HAP-1 (cell line): ENCODE results near the gene APOL2.
"Not testable (repeated sequence)": the region's sequence is repeated elsewhere in the genome, so short reads cannot be mapped to it uniquely, and the experiment has no call there.

ENCODE experiments used
- DNase-seq, 2 experiments: peaks; one replicate each; pipeline ENCODE4 v3.0.0-alpha.2; 2016 to 2020; ENCODE audit warnings: low spot score in 2 of 2
- H3K27me3 ChIP-seq: fragments of 250-450 bp; sonication (Bioruptor Pico); 2 replicates; pipeline ENCODE4 v1.5.1; 2020; ENCODE audit warnings: low read depth, mild to moderate bottlenecking, moderate library complexity
- H3K36me3 ChIP-seq: fragments of 250-450 bp; sonication (Bioruptor Pico); replicated peaks from 2 replicates; pipeline ENCODE4 v1.5.1; 2020; ENCODE audit warnings: mild to moderate bottlenecking
- H3K4me1 ChIP-seq: fragments of 250-450 bp; sonication (Bioruptor Pico); 2 replicates; pipeline ENCODE4 v1.5.1; 2020; ENCODE audit warnings: mild to moderate bottlenecking
- H3K4me3 ChIP-seq: fragments of 250-450 bp; sonication (Bioruptor Pico); 2 replicates; pipeline ENCODE4 v1.5.1; 2020; ENCODE audit warnings: mild to moderate bottlenecking, moderate library complexity
- H3K9me3 ChIP-seq: fragments of 250-450 bp; sonication (Bioruptor Pico); 2 replicates; pipeline ENCODE4 v1.5.1; 2020; ENCODE audit warnings: mild to moderate bottlenecking, moderate library complexity
- in situ Hi-C: fragments of 300-500 bp; cut with MboI; formaldehyde crosslinking; loops from 3 replicates; pipeline ENCODE4 v1.14.3; 2020; ENCODE audit warnings: low sequenced_read_pairs, inconsistent platforms, mixed read lengths

Gene APOL2

GRCh38 chr22:36211237-36211861, 28.0 kb downstream of the APOL2 start:
- DNase-seq = no peak
- no peaks in the 10 kb centered on the region for H3K36me3 ChIP-seq
- peaks cover 3% of the 10 kb centered on the region; the same call in 1 of the 2 replicates for H3K27me3 ChIP-seq
- no peak overlapping the region for H3K4me3 ChIP-seq
- H3K4me1 ChIP-seq = no peaks in the 10 kb centered on the region
- in situ Hi-C loops = no loop called here
- 0 out of 2 replicates have a peak, but pooled peaks cover 4% of the 10 kb centered on the region for H3K9me3 ChIP-seq

DNA sequence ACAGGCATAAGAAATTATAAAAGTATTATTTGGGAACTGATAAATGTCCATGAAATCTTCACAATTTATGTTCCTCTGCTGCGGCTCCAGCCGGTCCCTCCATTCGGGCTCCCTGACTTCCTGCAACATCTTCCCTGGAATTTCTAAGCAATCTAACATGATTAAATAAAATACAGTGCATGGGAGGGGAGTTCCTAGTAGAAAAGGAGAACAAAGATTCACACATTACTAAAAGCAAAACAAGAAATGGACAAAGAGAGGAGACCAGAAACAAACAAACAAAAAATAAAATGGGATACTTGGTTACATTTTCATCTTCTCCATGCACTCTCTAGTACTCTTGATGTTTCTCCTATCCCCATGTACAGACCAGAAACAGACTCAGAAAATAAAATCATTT, 29.1 kb downstream of the APOL2 start:
- H3K4me1 ChIP-seq = no peaks in the 10 kb centered on the region
- 0 out of 2 replicates have a peak, but pooled peaks cover 4% of the 10 kb centered on the region for H3K9me3 ChIP-seq
- no peak overlapping the region for H3K4me3 ChIP-seq
- no peaks in the 10 kb centered on the region for H3K36me3 ChIP-seq
- peaks cover 3% of the 10 kb centered on the region; the same call in 1 of the 2 replicates for H3K27me3 ChIP-seq
- in situ Hi-C loops = no loop called here
- DNase-seq = no peak

DNA sequence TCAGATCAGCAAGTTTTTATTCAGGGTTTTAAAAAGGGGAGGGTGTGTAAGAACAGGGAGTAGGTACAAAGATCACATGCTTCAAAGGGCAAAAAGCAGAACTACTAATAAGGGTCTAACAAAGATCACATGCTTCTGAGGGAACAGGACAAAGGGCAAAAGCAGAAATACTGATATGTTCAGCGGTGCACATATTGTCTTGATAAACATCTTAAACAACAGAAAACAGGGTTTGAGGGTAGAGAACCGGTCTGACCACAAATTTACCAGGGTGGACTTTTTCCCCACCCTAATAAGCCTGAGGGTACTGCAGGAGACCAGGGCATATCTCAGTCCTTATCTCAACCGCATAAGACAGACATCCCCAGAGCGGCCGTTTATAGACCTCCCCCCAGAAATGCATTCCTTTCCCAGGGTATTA, 29.8 kb downstream of the APOL2 start:
- H3K27me3 ChIP-seq, in situ Hi-C loops, H3K36me3 ChIP-seq, H3K9me3 ChIP-seq, H3K4me1 ChIP-seq, DNase-seq, H3K4me3 ChIP-seq: not testable (repeated sequence)

- Histone ChIP-seq H3K4me3 (no peak overlapping the region), H3K27me3 (peaks cover 3% of the 10 kb centered on the region; the same call in 1 of the 2 replicates), H3K9me3 (0 out of 2 replicates have a peak, but pooled peaks cover 4% of the 10 kb centered on the region), H3K36me3 (no peaks in the 10 kb centered on the region), H3K4me1 (no peaks in the 10 kb centered on the region)
- in situ Hi-C loops = no loop called here
- no peak for DNase-seq
Measured at GRCh38 chr22:36208914-36209313, 30.4 kb downstream of the APOL2 start.

- Histone ChIP-seq H3K4me3 (no peak overlapping the region), H3K36me3 (no peaks in the 10 kb centered on the region), H3K4me1 (no peaks in the 10 kb centered on the region), H3K27me3 (peaks cover 3% of the 10 kb centered on the region; the same call in 1 of the 2 replicates), H3K9me3 (0 out of 2 replicates have a peak, but pooled peaks cover 4% of the 10 kb centered on the region)
- in situ Hi-C loops = no loop called here
- no peak for DNase-seq
Measured at GRCh38 chr22:36208162-36208765, 31.1 kb downstream of the APOL2 start.

- in situ Hi-C loops = no loop called here
- no peak for DNase-seq
- H3K4me1 ChIP-seq = no peaks in the 10 kb centered on the region; the same call in 1 of the 2 replicates
- no peak overlapping the region for H3K4me3 ChIP-seq
- no peaks in the 10 kb centered on the region for H3K27me3 ChIP-seq
- 0 out of 2 replicates have a peak, but pooled peaks cover 4% of the 10 kb centered on the region for H3K9me3 ChIP-seq
- no peaks in the 10 kb centered on the region for H3K36me3 ChIP-seq
Measured at GRCh38 chr22:36206255-36206654, 33.1 kb downstream of the APOL2 start.

- H3K36me3 ChIP-seq, H3K27me3 ChIP-seq, DNase-seq, H3K4me3 ChIP-seq, H3K4me1 ChIP-seq, in situ Hi-C loops, H3K9me3 ChIP-seq: not testable (repeated sequence)
Measured at GRCh38 chr22:36205573-36205972, 33.8 kb downstream of the APOL2 start.

GRCh38 chr22:36204632-36205015, 34.7 kb downstream of the APOL2 start:
- H3K4me1 ChIP-seq = no peaks in the 10 kb centered on the region; the same call in 1 of the 2 replicates
- H3K9me3 ChIP-seq = 0 out of 2 replicates have a peak, but pooled peaks cover 4% of the 10 kb centered on the region
- H3K4me3 ChIP-seq = no peak overlapping the region
- in situ Hi-C loops = no loop called here
- H3K27me3 ChIP-seq = no peaks in the 10 kb centered on the region
- no peak for DNase-seq
- H3K36me3 ChIP-seq = no peaks in the 10 kb centered on the region

GRCh38 chr22:36204001-36204631, 35.2 kb downstream of the APOL2 start:
- Histone ChIP-seq H3K27me3 (no peaks in the 10 kb centered on the region), H3K36me3 (no peaks in the 10 kb centered on the region), H3K4me1 (no peaks in the 10 kb centered on the region; the same call in 1 of the 2 replicates), H3K4me3 (no peak overlapping the region), H3K9me3 (0 out of 2 replicates have a peak, but pooled peaks cover 4% of the 10 kb centered on the region)
- in situ Hi-C loops = no loop called here
- no peak for DNase-seq

DNA sequence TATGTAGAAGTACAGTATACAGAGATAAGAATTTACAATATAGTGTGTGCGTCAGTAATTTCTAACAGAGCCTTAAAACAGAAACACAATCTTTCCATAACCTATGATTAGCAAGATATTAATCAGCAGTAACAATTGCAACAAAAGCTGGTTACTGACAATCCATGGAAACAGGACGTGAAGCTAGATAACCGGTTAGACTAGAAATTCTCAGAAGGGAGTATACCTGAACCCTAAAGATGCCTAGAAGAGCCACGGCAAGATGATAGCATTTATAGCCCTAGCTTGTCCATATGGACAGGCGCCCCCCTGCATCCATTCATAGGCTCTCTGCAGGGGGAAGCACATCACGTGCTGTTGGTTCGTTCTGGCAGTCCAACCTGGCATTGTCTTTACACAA, 35.9 kb downstream of the APOL2 start:
- H3K4me1 ChIP-seq, H3K9me3 ChIP-seq, in situ Hi-C loops, DNase-seq, H3K36me3 ChIP-seq, H3K4me3 ChIP-seq, H3K27me3 ChIP-seq: not testable (repeated sequence)

- H3K27me3 ChIP-seq, H3K4me3 ChIP-seq, H3K36me3 ChIP-seq, H3K9me3 ChIP-seq, in situ Hi-C loops, H3K4me1 ChIP-seq: not testable (repeated sequence)
- peak in 1 of 2 experiments; percentile 30 for DNase-seq
Measured at GRCh38 chr22:36202906-36203305, 36.4 kb downstream of the APOL2 start.

GRCh38 chr22:36201630-36202319, 37.6 kb downstream of the APOL2 start, which contains the start of gene APOL4:
TSS of gene APOL4 (minus strand) at chr22:36201809. CDS start at chr22:36201734, 75 bp downstream.
- Histone ChIP-seq H3K9me3 (no peaks in the 10 kb centered on the region), H3K27me3 (no peaks in the 10 kb centered on the region; the same call in 1 of the 2 replicates), H3K4me3 (no peak within 1 kb of the TSS), H3K4me1 (peaks cover 5% of the 10 kb centered on the region; the same call in 1 of the 2 replicates), H3K36me3 (no peaks in the 10 kb centered on the region)
- no peak for DNase-seq
- in situ Hi-C loops = no loop called here

GRCh38 chr22:36201025-36201424, 38.3 kb downstream of the APOL2 start:
- in situ Hi-C loops, H3K36me3 ChIP-seq, H3K27me3 ChIP-seq, H3K4me1 ChIP-seq, H3K4me3 ChIP-seq, DNase-seq, H3K9me3 ChIP-seq: not testable (repeated sequence)
